Activated CD4-positive, alpha-beta T cell treated with anti-CD3 and anti-CD28 coated beads for 48 hours (primary cell): ENCODE results near the gene DDX39A.

ENCODE experiments used
- DNase-seq: peaks from one replicate; pipeline ENCODE4 v3.0.0-alpha.2; 2020

DDX39A gene

GRCh38 chr19:14361824-14362223, 57.3 kb downstream of the DDX39A start:
- DNase-seq: peak; percentile 58
